Myocyte (in vitro differentiated cells): ENCODE results near the gene WNT2B. TPM values are rescaled to one million over a fixed set of nuclear protein-coding genes. Genes with fewer than 3 reads are reported as not detected.
A peak's percentile ranks its signal among the peaks of the same experiment; 100 is the strongest.

Source experiments
- DNase-seq: peaks from one replicate; pipeline ENCODE4 v3.0.0-alpha.2; 2012; ENCODE audit warnings: low read depth
- total RNA-seq: library from RNA; depleted of rRNA; stranded (reverse); fragments of >200 nt; gene quantifications from 2 replicates; pipeline ENCODE4 v1.2.3, GENCODE V29; 2014

Gene WNT2B
- total RNA-seq, 1 donor from 2014 or later: 0.67 TPM

GRCh38 chr1:112527266-112528010, 18.7 kb downstream of the WNT2B start:
- DNase-seq: no peak

- DNase-seq: no peak
Observed at GRCh38 chr1:112528076-112528475, 19.3 kb downstream of the WNT2B start.

- DNase-seq: no peak
Observed at GRCh38 chr1:112529301-112529700, 20.5 kb downstream of the WNT2B start.

- no peak for DNase-seq
Observed at GRCh38 chr1:112530832-112531231, 22.1 kb downstream of the WNT2B start.

- DNase-seq: no peak
Observed at GRCh38 chr1:112532064-112532463, 23.3 kb downstream of the WNT2B start.

GRCh38 chr1:112533029-112533428, 24.3 kb downstream of the WNT2B start:
- no peak for DNase-seq

GRCh38 chr1:112536561-112536960, 27.8 kb downstream of the WNT2B start:
- DNase-seq: no peak

- DNase-seq: no peak
Observed at GRCh38 chr1:112537456-112537855, 28.7 kb downstream of the WNT2B start.

GRCh38 chr1:112538883-112539282, 30.1 kb downstream of the WNT2B start:
- no peak for DNase-seq

GRCh38 chr1:112540226-112540794, 31.5 kb downstream of the WNT2B start:
- DNase-seq: no peak

- no peak for DNase-seq
Observed at GRCh38 chr1:112541299-112541698, 32.5 kb downstream of the WNT2B start.

- DNase-seq: no peak
Observed at GRCh38 chr1:112542206-112542973, 33.6 kb downstream of the WNT2B start.

- peak; percentile 86 for DNase-seq
Observed at GRCh38 chr1:112544011-112544688, 35.4 kb downstream of the WNT2B start.

- peak; percentile 10 for DNase-seq
Observed at GRCh38 chr1:112544751-112545150, 36.0 kb downstream of the WNT2B start.

GRCh38 chr1:112546076-112546475, 37.3 kb downstream of the WNT2B start:
- peak; percentile 44 for DNase-seq

- DNase-seq: no peak
Observed at GRCh38 chr1:112548547-112548946, 39.8 kb downstream of the WNT2B start.

- DNase-seq: no peak
Observed at GRCh38 chr1:112549590-112549989, 40.8 kb downstream of the WNT2B start.

GRCh38 chr1:112554411-112554810, 45.6 kb downstream of the WNT2B start:
- DNase-seq: no peak

- DNase-seq: no peak
Observed at GRCh38 chr1:112557385-112557784, 48.6 kb downstream of the WNT2B start.

GRCh38 chr1:112558634-112559033, 49.9 kb downstream of the WNT2B start:
- DNase-seq: no peak

- no peak for DNase-seq
Observed at GRCh38 chr1:112563341-112563740, 54.6 kb downstream of the WNT2B start.

GRCh38 chr1:112564081-112564480, 55.3 kb downstream of the WNT2B start:
- DNase-seq: no peak
